CD4-positive, alpha-beta memory T cell (primary cell): ENCODE measurements around the gene ERC2. TPM values are rescaled to one million over a fixed set of nuclear protein-coding genes. Genes with fewer than 3 reads are reported as not detected.

ENCODE experiments used
- CTCF ChIA-PET: fragments of 350-600 bp; sonication (Branson Sonifier 250); formaldehyde crosslinking; loops from one replicate; lab custom pipeline; 2021; ENCODE audit warnings: inconsistent platforms; ENCODE audit not compliant: partially characterized antibody; lab: Charles Lee
- POLR2A ChIA-PET: fragments of 350-600 bp; sonication (Branson Sonifier 250); formaldehyde crosslinking; loops from one replicate; lab custom pipeline; 2021; ENCODE audit not compliant: partially characterized antibody; lab: Charles Lee
- DNase-seq, 5 donors: peaks; one replicate each; pipeline versions ENCODE4 v3.0.0 to v3.0.0-alpha.2; 2020 to 2022; ENCODE audit warnings: mixed read lengths in 1 of 5
- H3K27ac ChIP-seq: one replicate; pipeline ENCODE4 v1.7.0; 2013; ENCODE audit warnings: low read depth, low read length
- H3K27me3 ChIP-seq: 2 replicates; pipeline ENCODE4 v1.7.0; 2013; ENCODE audit warnings: mild to moderate bottlenecking, low read length, moderate library complexity; ENCODE audit not compliant: insufficient read depth
- H3K36me3 ChIP-seq: 2 replicates; pipeline ENCODE4 v1.7.0; 2013; ENCODE audit warnings: mild to moderate bottlenecking, low read length, moderate library complexity; ENCODE audit not compliant: insufficient read depth
- H3K4me1 ChIP-seq: 2 replicates; pipeline ENCODE4 v1.7.0; 2013; ENCODE audit warnings: mild to moderate bottlenecking, low read length, moderate library complexity; ENCODE audit not compliant: insufficient read depth
- H3K4me3 ChIP-seq, 2 donors: one replicate each; pipeline ENCODE4 v1.7.0; 2013; ENCODE audit warnings: low read length in 2 of 2, mild to moderate bottlenecking in 1 of 2
- H3K9me3 ChIP-seq, 2 donors: one replicate each; pipeline ENCODE4 v1.7.0; 2013; ENCODE audit warnings: low read length in 2 of 2, control low read depth in 1 of 2; ENCODE audit not compliant: control insufficient read depth in 1 of 2
- H3K27ac Mint-ChIP-seq, 7 donors: one replicate each; pipeline ENCODE4 v1.8.0; 2020 to 2021; ENCODE audit warnings: mixed read lengths in 7 of 7, mild to moderate bottlenecking in 6 of 7, inconsistent platforms in 3 of 7, moderate library complexity in 3 of 7
- H3K27me3 Mint-ChIP-seq, 2 donors: one replicate each; pipeline ENCODE4 v1.8.0; 2020 to 2021; ENCODE audit warnings: mixed read lengths in 2 of 2
- H3K36me3 Mint-ChIP-seq, 2 donors: one replicate each; pipeline ENCODE4 v1.8.0; 2020 to 2021; ENCODE audit warnings: mixed read lengths in 2 of 2, inconsistent platforms in 1 of 2, mild to moderate bottlenecking in 1 of 2
- H3K4me1 Mint-ChIP-seq, 4 donors: one replicate each; pipeline ENCODE4 v1.8.0; 2020 to 2021; ENCODE audit warnings: mixed read lengths in 4 of 4, mild to moderate bottlenecking in 1 of 4
- H3K4me3 Mint-ChIP-seq, 8 donors: one replicate each; pipeline ENCODE4 v1.8.0; 2020 to 2021; ENCODE audit warnings: mixed read lengths in 8 of 8, mild to moderate bottlenecking in 7 of 8, moderate library complexity in 6 of 8, inconsistent platforms in 3 of 8
- H3K9me3 Mint-ChIP-seq, 8 donors: one replicate each; pipeline ENCODE4 v1.8.0; 2020 to 2021; ENCODE audit warnings: mixed read lengths in 8 of 8, mild to moderate bottlenecking in 5 of 8, inconsistent platforms in 3 of 8, moderate library complexity in 1 of 8
- intact Hi-C: fragments of 100-400 bp; cut with micrococcal nuclease; formaldehyde crosslinking; loops from one replicate; pipeline ENCODE4 v1.15.1; 2023
- polyA plus RNA-seq, 2 donors: library from polyadenylated mRNA; unstranded; fragments of 300-500 nt; fragmentation: Illumina TruSeq; gene quantifications; one replicate each; pipeline ENCODE4 v1.2.3, GENCODE V29; 2021
- total RNA-seq, 2 experiments: library from RNA; stranded (reverse); gene quantifications; one replicate each; pipeline ENCODE4 v1.2.3, GENCODE V29; 2021

The ERC2 gene
- total and polyA plus RNA-seq, 4 experiments from 2014 or later: not detected

DNA sequence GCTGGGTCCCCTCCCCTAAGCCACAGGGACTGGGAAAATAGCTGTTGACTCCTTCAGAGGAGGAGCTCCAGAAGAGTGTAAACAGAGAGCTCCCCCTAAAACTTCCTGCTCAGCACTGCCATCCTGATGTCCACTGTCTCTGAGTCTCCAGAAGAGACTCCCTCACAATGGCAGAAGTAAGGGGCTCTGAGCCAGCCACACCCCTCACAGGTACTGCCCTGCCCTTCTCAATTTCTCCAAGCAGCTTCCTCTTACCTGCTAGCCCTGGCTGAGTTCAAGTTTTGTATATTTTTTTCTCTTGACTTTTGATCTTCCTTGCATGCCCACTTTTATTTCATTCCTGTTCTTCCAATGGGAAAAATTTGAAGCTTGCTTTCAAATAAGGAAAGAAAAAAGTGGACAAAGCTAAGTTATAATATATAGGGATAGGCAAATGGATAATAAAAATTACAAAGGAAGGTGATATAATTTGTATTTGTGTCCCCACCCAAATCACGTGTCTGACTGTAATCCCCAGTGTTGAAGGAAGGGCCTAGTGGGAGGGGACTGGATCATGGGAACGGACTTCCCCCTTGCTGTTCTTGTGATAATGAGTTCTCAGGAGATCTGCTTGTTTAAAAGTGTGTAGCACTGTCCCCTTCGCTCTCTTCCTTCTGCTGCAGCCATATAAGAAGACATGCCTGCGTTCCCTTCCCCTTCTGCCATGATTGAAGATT lies 539.0 kb downstream of the ERC2 start:
- ChIA-PET POLR2A (no interaction called here), CTCF (no interaction called here)
- Mint-ChIP-seq H3K27ac (no peak overlapping the region), H3K4me3 (no peak overlapping the region), H3K9me3 (peaks cover 0 to 5% (median 2%) of the 10 kb centered on the region in 8 donors), H3K4me1 (no peaks in the 10 kb centered on the region), H3K36me3 (no peaks in the 10 kb centered on the region), H3K27me3 (no peaks in the 10 kb centered on the region)
- Histone ChIP-seq H3K27me3 (no peaks in the 10 kb centered on the region), H3K4me3 (no peak overlapping the region), H3K9me3 (no peaks in the 10 kb centered on the region), H3K27ac (no peak overlapping the region), H3K4me1 (no peaks in the 10 kb centered on the region), H3K36me3 (no peaks in the 10 kb centered on the region)
- intact Hi-C loops: no loop called here
- no peak for DNase-seq

DNA sequence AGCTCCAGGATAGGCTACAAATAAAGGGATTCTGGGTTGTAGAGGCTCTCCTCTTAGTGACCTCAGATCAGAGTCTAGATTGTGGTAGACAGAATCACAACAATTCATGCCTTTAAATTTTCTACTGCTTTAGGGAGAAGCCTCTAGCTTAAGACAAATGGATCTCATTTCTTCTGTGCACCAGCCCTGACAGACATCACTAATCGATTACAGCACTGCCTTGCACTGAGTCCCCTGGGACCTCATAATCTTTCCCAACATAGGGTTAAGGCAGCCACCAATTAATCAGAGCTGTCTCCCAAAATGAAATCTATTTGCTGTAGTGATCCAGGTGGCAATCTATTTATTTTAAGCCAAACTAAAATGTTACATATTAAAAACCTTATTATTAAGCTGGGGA lies 544.6 kb downstream of the ERC2 start:
- CTCF ChIA-PET: no interaction called here
- DNase-seq: no peak
- no peaks in the 10 kb centered on the region for H3K36me3 Mint-ChIP-seq

DNA sequence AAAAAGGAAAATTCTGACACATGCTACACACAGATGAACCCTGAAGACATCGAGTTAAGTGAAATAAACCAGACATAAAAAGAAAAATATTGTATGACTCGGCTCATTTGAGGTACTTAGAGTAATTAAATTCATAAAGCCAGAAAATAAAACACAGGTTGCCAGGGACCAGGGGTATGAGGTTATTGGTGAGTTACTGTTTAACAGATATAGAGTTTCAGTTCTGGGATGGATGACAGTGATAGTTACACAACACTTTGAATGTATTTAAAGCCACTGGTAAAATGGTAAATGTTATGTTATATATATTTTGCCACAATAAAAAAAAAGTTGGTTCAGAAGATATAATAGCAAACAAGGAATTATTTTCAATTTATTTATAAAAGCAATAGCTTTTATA lies 545.1 kb downstream of the ERC2 start:
- DNase-seq: no peak
- intact Hi-C loops: no loop called here
- ChIA-PET POLR2A (no interaction called here), CTCF (no interaction called here)
- Histone ChIP-seq H3K9me3 (no peaks in the 10 kb centered on the region), H3K27ac (no peak overlapping the region), H3K36me3 (no peaks in the 10 kb centered on the region), H3K4me1 (no peaks in the 10 kb centered on the region), H3K4me3 (no peak overlapping the region), H3K27me3 (no peaks in the 10 kb centered on the region)
- Mint-ChIP-seq H3K27me3 (no peaks in the 10 kb centered on the region), H3K27ac (no peak overlapping the region), H3K36me3 (no peaks in the 10 kb centered on the region), H3K4me1 (no peaks in the 10 kb centered on the region), H3K9me3 (peaks cover 0 to 3% (median 0%) of the 10 kb centered on the region in 8 donors), H3K4me3 (no peak overlapping the region)

More for the DNA sequence above, 544.6 kb downstream of the ERC2 start:
- Histone ChIP-seq H3K9me3 (no peaks in the 10 kb centered on the region), H3K4me1 (no peaks in the 10 kb centered on the region), H3K27me3 (no peaks in the 10 kb centered on the region), H3K27ac (no peak overlapping the region), H3K4me3 (no peak overlapping the region), H3K36me3 (no peaks in the 10 kb centered on the region)
- H3K27ac Mint-ChIP-seq: no peak overlapping the region
- H3K4me1 Mint-ChIP-seq: no peaks in the 10 kb centered on the region
- H3K4me3 Mint-ChIP-seq: no peak overlapping the region
- no peaks in the 10 kb centered on the region for H3K27me3 Mint-ChIP-seq
- intact Hi-C loops: no loop called here
- POLR2A ChIA-PET: no interaction called here
- H3K9me3 Mint-ChIP-seq: peaks cover 0 to 4% (median 1%) of the 10 kb centered on the region in 8 donors

DNA sequence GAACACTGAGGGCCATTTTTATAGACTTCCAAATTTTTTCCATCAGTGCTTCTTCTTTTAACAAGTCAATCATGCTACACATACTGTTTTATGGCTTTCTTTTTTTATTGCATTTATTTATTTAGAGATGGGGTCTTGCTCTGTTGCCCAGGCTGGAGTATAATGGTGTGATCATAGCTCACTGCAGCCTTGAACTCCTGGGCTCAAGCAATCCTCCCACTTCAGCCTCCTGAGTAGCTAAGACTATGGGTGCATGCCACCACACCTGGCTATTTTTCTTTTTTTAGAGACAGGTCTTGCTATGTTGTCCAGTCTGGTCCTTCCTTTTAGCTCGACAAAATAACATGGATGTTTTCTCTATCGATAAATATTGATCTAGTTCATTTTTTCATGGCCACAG lies 555.4 kb downstream of the ERC2 start:
- no peaks in the 10 kb centered on the region for H3K4me1 Mint-ChIP-seq
- H3K9me3 Mint-ChIP-seq: peaks cover 0 to 2% (median 0%) of the 10 kb centered on the region in 8 donors
- ChIA-PET POLR2A (no interaction called here), CTCF (no interaction called here)
- no peaks in the 10 kb centered on the region for H3K27me3 Mint-ChIP-seq
- H3K36me3 Mint-ChIP-seq: no peaks in the 10 kb centered on the region
- Histone ChIP-seq H3K27me3 (no peaks in the 10 kb centered on the region), H3K4me1 (no peaks in the 10 kb centered on the region), H3K36me3 (no peaks in the 10 kb centered on the region), H3K9me3 (no peaks in the 10 kb centered on the region), H3K27ac (no peak overlapping the region), H3K4me3 (no peak overlapping the region)
- DNase-seq: no peak
- intact Hi-C loops: no loop called here
- no peak overlapping the region for H3K27ac Mint-ChIP-seq
- no peak overlapping the region for H3K4me3 Mint-ChIP-seq

DNA sequence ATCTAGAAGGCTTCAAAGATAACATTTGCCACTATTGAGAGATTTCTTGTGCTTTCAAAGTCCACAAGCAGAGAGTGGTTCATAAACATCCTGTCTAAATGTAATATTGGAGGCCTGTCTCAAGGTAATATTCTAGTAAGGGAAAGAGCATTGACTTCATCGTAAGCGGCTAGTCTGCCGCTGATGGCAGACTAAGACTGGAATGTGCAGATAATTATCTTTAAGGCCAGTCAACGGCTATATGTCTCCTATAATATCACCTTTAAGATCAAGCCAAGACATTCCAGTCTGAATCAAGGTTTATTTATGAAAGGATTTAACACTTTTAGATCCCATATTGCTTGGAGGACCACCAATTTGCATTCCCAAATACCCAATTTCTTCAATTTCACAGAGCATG lies 557.0 kb downstream of the ERC2 start:
- ChIA-PET CTCF (no interaction called here), POLR2A (no interaction called here)
- no peaks in the 10 kb centered on the region for H3K36me3 ChIP-seq
- DNase-seq: no peak
- H3K9me3 ChIP-seq: no peaks in the 10 kb centered on the region
- H3K4me3 ChIP-seq: no peak overlapping the region
- H3K27ac ChIP-seq: no peak overlapping the region
- no peaks in the 10 kb centered on the region for H3K4me1 ChIP-seq
- intact Hi-C loops: no loop called here
- H3K27ac Mint-ChIP-seq: no peak overlapping the region
- no peak overlapping the region for H3K4me3 Mint-ChIP-seq
- no peaks in the 10 kb centered on the region for H3K4me1 Mint-ChIP-seq
- H3K27me3 Mint-ChIP-seq: no peaks in the 10 kb centered on the region
- no peaks in the 10 kb centered on the region for H3K27me3 ChIP-seq
- peaks cover 0 to 2% (median 0%) of the 10 kb centered on the region in 8 donors for H3K9me3 Mint-ChIP-seq
- H3K36me3 Mint-ChIP-seq: no peaks in the 10 kb centered on the region

DNA sequence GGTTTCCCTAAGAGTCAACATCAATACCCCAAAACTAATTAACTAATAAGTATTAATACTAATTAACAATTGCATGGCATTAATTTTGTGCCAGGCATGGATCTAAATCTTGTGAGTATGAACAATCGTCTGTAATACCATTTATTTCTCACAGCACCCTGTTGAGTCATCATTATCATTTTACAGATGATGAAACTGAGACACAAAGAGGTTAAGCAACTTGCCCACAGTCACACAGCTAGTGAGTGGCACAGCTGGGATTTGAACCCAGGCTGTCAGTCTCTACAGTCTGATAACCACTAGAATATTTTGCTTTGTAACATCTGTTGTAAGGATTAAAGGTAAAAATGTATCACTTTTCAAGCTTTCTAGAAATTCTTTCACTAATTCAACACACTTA lies 557.7 kb downstream of the ERC2 start:
- Mint-ChIP-seq H3K27me3 (no peaks in the 10 kb centered on the region), H3K9me3 (peaks cover 0 to 3% (median 0%) of the 10 kb centered on the region in 8 donors), H3K4me1 (no peaks in the 10 kb centered on the region), H3K36me3 (no peaks in the 10 kb centered on the region), H3K4me3 (no peak overlapping the region), H3K27ac (no peak overlapping the region)
- intact Hi-C loops: no loop called here
- H3K36me3 ChIP-seq: no peaks in the 10 kb centered on the region
- H3K4me3 ChIP-seq: no peak overlapping the region
- DNase-seq: no peak
- H3K9me3 ChIP-seq: no peaks in the 10 kb centered on the region
- no peak overlapping the region for H3K27ac ChIP-seq
- H3K27me3 ChIP-seq: no peaks in the 10 kb centered on the region
- H3K4me1 ChIP-seq: no peaks in the 10 kb centered on the region
- ChIA-PET POLR2A (no interaction called here), CTCF (no interaction called here)

DNA sequence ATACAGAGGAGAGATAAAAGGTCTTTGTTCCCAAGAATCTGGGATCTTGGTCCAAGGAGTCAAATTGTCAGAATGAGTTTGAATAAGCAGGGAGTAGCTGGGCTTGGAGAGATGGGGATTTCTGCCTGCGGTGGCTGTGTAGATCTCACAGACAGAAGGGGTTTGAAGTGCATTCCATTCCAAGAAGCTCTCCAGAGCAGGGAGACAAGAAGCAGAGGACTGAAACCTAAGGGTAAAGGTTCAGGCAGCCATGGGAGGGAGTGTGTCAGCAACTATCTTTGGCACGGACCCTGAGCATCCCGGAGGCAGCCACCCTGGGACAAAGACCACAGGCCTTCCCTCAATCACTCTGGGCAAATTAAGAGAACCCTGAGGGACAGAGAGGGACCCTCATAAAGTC lies 558.9 kb downstream of the ERC2 start:
- no peak overlapping the region for H3K4me3 Mint-ChIP-seq
- peaks cover 0 to 3% (median under 1%) of the 10 kb centered on the region in 8 donors for H3K9me3 Mint-ChIP-seq
- no peaks in the 10 kb centered on the region for H3K27me3 Mint-ChIP-seq
- ChIA-PET POLR2A (no interaction called here), CTCF (no interaction called here)
- H3K27ac Mint-ChIP-seq: no peak overlapping the region
- no peaks in the 10 kb centered on the region for H3K4me1 Mint-ChIP-seq
- Histone ChIP-seq H3K27ac (no peak overlapping the region), H3K36me3 (no peaks in the 10 kb centered on the region), H3K9me3 (no peaks in the 10 kb centered on the region), H3K27me3 (no peaks in the 10 kb centered on the region), H3K4me3 (no peak overlapping the region), H3K4me1 (no peaks in the 10 kb centered on the region)
- H3K36me3 Mint-ChIP-seq: no peaks in the 10 kb centered on the region
- intact Hi-C loops: no loop called here
- DNase-seq: no peak
